HEK293 (cell line): ENCODE measurements around the gene UNC5CL.

Experiments
- BCL11A ChIP-seq: fragments of 450-650 bp; formaldehyde crosslinking; IDR thresholded peaks from 2 replicates; pipeline ENCODE4 v1.5.1; 2016; ENCODE audit warnings: low read depth, missing biosample characterization, missing genetic modification characterization
- BCL11B ChIP-seq: fragments of 450-650 bp; formaldehyde crosslinking; IDR thresholded peaks from 2 replicates; pipeline ENCODE4 v1.5.1; 2016; ENCODE audit warnings: low read depth, missing biosample characterization, missing genetic modification characterization
- CTCF ChIP-seq: fragments of 450-650 bp; formaldehyde crosslinking; IDR thresholded peaks from 2 replicates; pipeline ENCODE4 v1.5.1; 2016; ENCODE audit warnings: missing biosample characterization, missing genetic modification characterization
- EGR2 ChIP-seq: fragments of 450-650 bp; formaldehyde crosslinking; IDR thresholded peaks from 2 replicates; pipeline ENCODE4 v1.5.1; 2016; ENCODE audit warnings: low read depth, missing biosample characterization, missing genetic modification characterization
- GLIS1 ChIP-seq: fragments of 450-650 bp; formaldehyde crosslinking; IDR thresholded peaks from 2 replicates; pipeline ENCODE4 v1.5.1; 2016; ENCODE audit warnings: missing biosample characterization, missing genetic modification characterization
- KLF1 ChIP-seq: fragments of 450-650 bp; formaldehyde crosslinking; IDR thresholded peaks from 2 replicates; pipeline ENCODE4 v1.5.1; 2016; ENCODE audit warnings: missing biosample characterization, missing genetic modification characterization
- KLF16 ChIP-seq: fragments of 450-650 bp; formaldehyde crosslinking; IDR thresholded peaks from 2 replicates; pipeline ENCODE4 v1.5.1; 2017; ENCODE audit warnings: missing biosample characterization, missing genetic modification characterization
- REST ChIP-seq: fragments of 450-650 bp; formaldehyde crosslinking; IDR thresholded peaks from 2 replicates; pipeline ENCODE4 v1.5.1; 2016; ENCODE audit warnings: missing biosample characterization, missing genetic modification characterization
- TRIM28 ChIP-seq: IDR thresholded peaks from 2 replicates; pipeline ENCODE4 v1.6.1; 2011; ENCODE audit warnings: low read length, control low read depth, borderline replicate concordance
- WT1 ChIP-seq: fragments of 450-650 bp; formaldehyde crosslinking; IDR thresholded peaks from 2 replicates; pipeline ENCODE4 v1.5.1; 2016; ENCODE audit warnings: missing biosample characterization, missing genetic modification characterization
- YY2 ChIP-seq: fragments of 450-650 bp; formaldehyde crosslinking; IDR thresholded peaks from 2 replicates; pipeline ENCODE4 v1.5.1; 2016; ENCODE audit warnings: missing biosample characterization, missing genetic modification characterization
- ZBTB21 ChIP-seq: fragments of 450-650 bp; formaldehyde crosslinking; IDR thresholded peaks from 2 replicates; pipeline ENCODE4 v1.5.1; 2017; ENCODE audit warnings: missing biosample characterization, missing genetic modification characterization
- ZEB2 ChIP-seq: fragments of 450-650 bp; formaldehyde crosslinking; IDR thresholded peaks from 2 replicates; pipeline ENCODE4 v1.5.1; 2016; ENCODE audit warnings: missing biosample characterization, missing genetic modification characterization
- ZFHX2 ChIP-seq: fragments of 450-650 bp; formaldehyde crosslinking; conservative IDR thresholded peaks from 2 replicates; pipeline ENCODE4 v1.5.1; 2016; ENCODE audit warnings: missing biosample characterization, missing genetic modification characterization
- ZNF10 ChIP-seq: fragments of 450-650 bp; formaldehyde crosslinking; IDR thresholded peaks from 2 replicates; pipeline ENCODE4 v1.5.1; 2017; ENCODE audit warnings: missing biosample characterization, missing genetic modification characterization
- ZNF16 ChIP-seq: fragments of 450-650 bp; formaldehyde crosslinking; IDR thresholded peaks from 2 replicates; pipeline ENCODE4 v1.5.1; 2016; ENCODE audit warnings: low read depth, missing biosample characterization, missing genetic modification characterization
- ZNF175 ChIP-seq: fragments of 450-650 bp; formaldehyde crosslinking; IDR thresholded peaks from 2 replicates; pipeline ENCODE4 v1.5.1; 2016; ENCODE audit warnings: missing biosample characterization, missing genetic modification characterization
- ZNF19 ChIP-seq: fragments of 450-650 bp; formaldehyde crosslinking; IDR thresholded peaks from 2 replicates; pipeline ENCODE4; 2016; ENCODE audit warnings: missing biosample characterization, missing genetic modification characterization, low read depth
- ZNF335 ChIP-seq: fragments of 450-650 bp; formaldehyde crosslinking; conservative IDR thresholded peaks from 2 replicates; pipeline ENCODE4 v1.5.1; 2016; ENCODE audit warnings: missing biosample characterization, missing genetic modification characterization
- ZNF341 ChIP-seq: fragments of 450-650 bp; formaldehyde crosslinking; IDR thresholded peaks from 2 replicates; pipeline ENCODE4; 2016; ENCODE audit warnings: low read depth, missing biosample characterization, missing genetic modification characterization
- ZNF501 ChIP-seq: fragments of 450-650 bp; formaldehyde crosslinking; IDR thresholded peaks from 2 replicates; pipeline ENCODE4 v1.5.1; 2016; ENCODE audit warnings: missing biosample characterization, missing genetic modification characterization
- ZNF529 ChIP-seq: fragments of 450-650 bp; formaldehyde crosslinking; IDR thresholded peaks from 2 replicates; pipeline ENCODE4 v1.5.1; 2017; ENCODE audit warnings: missing genetic modification characterization, missing biosample characterization; ENCODE audit not compliant: insufficient replicate concordance
- ZNF544 ChIP-seq: fragments of 450-650 bp; formaldehyde crosslinking; IDR thresholded peaks from 2 replicates; pipeline ENCODE4 v1.5.0; 2017; ENCODE audit warnings: missing biosample characterization, missing genetic modification characterization
- ZNF560 ChIP-seq: fragments of 450-650 bp; formaldehyde crosslinking; IDR thresholded peaks from 2 replicates; pipeline ENCODE4 v1.5.1; 2017; ENCODE audit warnings: missing biosample characterization, missing genetic modification characterization, borderline replicate concordance
- ZNF585B ChIP-seq: fragments of 450-650 bp; formaldehyde crosslinking; IDR thresholded peaks from 2 replicates; pipeline ENCODE4 v1.5.1; 2016; ENCODE audit warnings: missing biosample characterization, missing genetic modification characterization
- ZNF610 ChIP-seq: fragments of 450-650 bp; formaldehyde crosslinking; IDR thresholded peaks from 2 replicates; pipeline ENCODE4 v1.5.1; 2016; ENCODE audit warnings: missing biosample characterization, missing genetic modification characterization, borderline replicate concordance
- ZNF658 ChIP-seq: fragments of 450-650 bp; formaldehyde crosslinking; IDR thresholded peaks from 2 replicates; pipeline ENCODE4; 2016; ENCODE audit warnings: missing biosample characterization, missing genetic modification characterization
- ZNF660 ChIP-seq: fragments of 450-650 bp; IDR thresholded peaks from 2 replicates; pipeline ENCODE4 v1.5.1; 2018; ENCODE audit warnings: missing biosample characterization, mild to moderate bottlenecking, missing genetic modification characterization
- ZNF76 ChIP-seq: fragments of 450-650 bp; formaldehyde crosslinking; IDR thresholded peaks from 2 replicates; pipeline ENCODE4; 2016; ENCODE audit warnings: low read depth, missing biosample characterization, missing genetic modification characterization, borderline replicate concordance
- ZNF792 ChIP-seq: fragments of 450-650 bp; formaldehyde crosslinking; IDR thresholded peaks from 2 replicates; pipeline ENCODE4 v1.5.1; 2016; ENCODE audit warnings: missing biosample characterization, missing genetic modification characterization
- ZNF843 ChIP-seq: fragments of 450-650 bp; formaldehyde crosslinking; IDR thresholded peaks from 2 replicates; pipeline ENCODE4 v1.5.1; 2016; ENCODE audit warnings: missing biosample characterization, missing genetic modification characterization
- ZSCAN16 ChIP-seq: fragments of 450-650 bp; formaldehyde crosslinking; IDR thresholded peaks from 2 replicates; pipeline ENCODE4 v1.5.1; 2016; ENCODE audit warnings: missing biosample characterization, missing genetic modification characterization
- ZSCAN4 ChIP-seq: fragments of 450-650 bp; formaldehyde crosslinking; IDR thresholded peaks from 2 replicates; pipeline ENCODE4 v1.5.1; 2017; ENCODE audit warnings: missing biosample characterization, missing genetic modification characterization
- ZXDB ChIP-seq: fragments of 450-650 bp; formaldehyde crosslinking; IDR thresholded peaks from 2 replicates; pipeline ENCODE4 v1.5.1; 2016; ENCODE audit warnings: missing biosample characterization, missing genetic modification characterization

The UNC5CL gene

GRCh38 chr6:41027799-41028560, 11.0 kb downstream of the UNC5CL start (continued):
- TF ChIP-seq YY2 (tag by site-specific recombination) (no peak), REST (tag by site-specific recombination) (no peak), ZNF660 (tag by site-specific recombination) (peak; percentile 73), ZNF19 (tag by site-specific recombination) (no peak), ZNF76 (tag by site-specific recombination) (peak; percentile 65; the same call in 1 of the 2 replicates), ZXDB (0 out of 2 replicates have a peak, but pooled peaks have one; percentile 34), ZNF529 (tag by site-specific recombination) (no peak), ZNF792 (tag by site-specific recombination) (no peak), TRIM28 (0 out of 2 replicates have a peak, but pooled peaks have one; percentile 43), CTCF (peak; percentile 98), ZSCAN4 (tag by site-specific recombination) (no peak), WT1 (tag by site-specific recombination) (no peak), BCL11A (tag by site-specific recombination) (peak; percentile 51; the same call in 1 of the 2 replicates), KLF1 (tag by site-specific recombination) (peak; percentile 49), ZEB2 (tag by site-specific recombination) (peak; percentile 21; the same call in 1 of the 2 replicates), ZFHX2 (tag by site-specific recombination) (peak; percentile 71), ZBTB21 (tag by site-specific recombination) (no peak), KLF16 (tag by site-specific recombination) (0 out of 2 replicates have a peak, but pooled peaks have one; percentile 36), ZNF560 (tag by site-specific recombination) (peak; percentile 66; the same call in 1 of the 2 replicates), ZNF335 (peak; percentile 84), ZNF658 (tag by site-specific recombination) (no peak), ZNF610 (tag by site-specific recombination) (no peak), ZNF585B (no peak), ZNF544 (tag by site-specific recombination) (no peak), ZNF16 (tag by site-specific recombination) (no peak), ZSCAN16 (tag by site-specific recombination) (no peak), ZNF341 (peak; percentile 70), ZNF10 (tag by site-specific recombination) (peak; percentile 51; the same call in 1 of the 2 replicates), ZNF843 (tag by site-specific recombination) (peak; percentile 39; the same call in 1 of the 2 replicates), ZNF501 (tag by site-specific recombination) (peak; percentile 78), EGR2 (tag by site-specific recombination) (peak; percentile 23; the same call in 1 of the 2 replicates), ZNF175 (tag by site-specific recombination) (no peak), BCL11B (tag by site-specific recombination) (0 out of 2 replicates have a peak, but pooled peaks have one; percentile 45), GLIS1 (tag by site-specific recombination) (peak; percentile 17; the same call in 1 of the 2 replicates)
